Measurements from ENCODE around the gene SHROOM3.

The SHROOM3 gene

GRCh38 chr4:76679691-76680090 is 244.7 kb downstream of the SHROOM3 start:
- H3K9me3 ChIP-seq: no peaks in the 10 kb centered on the region
- H3K4me3 ChIP-seq (ENCODE audit: low read depth, low read length): no peak overlapping the region
- no peaks in the 10 kb centered on the region for H3K27me3 ChIP-seq
- no peak for DNase-seq
- no peaks in the 10 kb centered on the region for H3K36me3 ChIP-seq
- TF ChIP-seq CTCF (IDR thresholded peaks at IDR 0.05; ENCODE audit: low read depth, low read length): no peak
- H3K4me1 ChIP-seq: no peaks in the 10 kb centered on the region

GRCh38 chr4:76680952-76681351 is 245.9 kb downstream of the SHROOM3 start:
- no peak for DNase-seq
- H3K4me1 ChIP-seq: no peaks in the 10 kb centered on the region
- H3K4me3 ChIP-seq (ENCODE audit: low read depth, low read length): no peak overlapping the region
- H3K27me3 ChIP-seq: no peaks in the 10 kb centered on the region
- TF ChIP-seq CTCF (IDR thresholded peaks at IDR 0.05; ENCODE audit: low read depth, low read length): peak; percentile 17; the same call in 1 of the 2 replicates
- H3K9me3 ChIP-seq: no peaks in the 10 kb centered on the region
- H3K36me3 ChIP-seq: no peaks in the 10 kb centered on the region

GRCh38 chr4:76681996-76682395 is 247.0 kb downstream of the SHROOM3 start:
- Histone ChIP-seq H3K36me3 (no peaks in the 10 kb centered on the region), H3K4me3 (ENCODE audit: low read depth, low read length) (no peak overlapping the region), H3K9me3 (no peaks in the 10 kb centered on the region), H3K4me1 (no peaks in the 10 kb centered on the region), H3K27me3 (no peaks in the 10 kb centered on the region)
- DNase-seq: no peak
- no peak for TF ChIP-seq CTCF (IDR thresholded peaks at IDR 0.05; ENCODE audit: low read depth, low read length)

- Histone ChIP-seq H3K9me3 (no peaks in the 10 kb centered on the region), H3K4me1 (peaks cover 1% of the 10 kb centered on the region), H3K27me3 (no peaks in the 10 kb centered on the region), H3K4me3 (ENCODE audit: low read depth, low read length) (no peak overlapping the region), H3K36me3 (no peaks in the 10 kb centered on the region)
- no peak for TF ChIP-seq CTCF (IDR thresholded peaks at IDR 0.05; ENCODE audit: low read depth, low read length)
- DNase-seq: no peak
Observed at GRCh38 chr4:76683144-76683543, 248.1 kb downstream of the SHROOM3 start.

- no peaks in the 10 kb centered on the region for H3K9me3 ChIP-seq
- peak; percentile 52 for DNase-seq
- no peaks in the 10 kb centered on the region for H3K27me3 ChIP-seq
- peaks cover 11% of the 10 kb centered on the region for H3K4me1 ChIP-seq
- no peaks in the 10 kb centered on the region; the same call in 1 of the 2 replicates for H3K36me3 ChIP-seq
- TF ChIP-seq CTCF (IDR thresholded peaks at IDR 0.05; ENCODE audit: low read depth, low read length): no peak
- peak overlapping the region; percentile 68 for H3K4me3 ChIP-seq (ENCODE audit: low read depth, low read length)
Observed at GRCh38 chr4:76687746-76688448, 252.9 kb downstream of the SHROOM3 start.

- Histone ChIP-seq H3K9me3 (no peaks in the 10 kb centered on the region), H3K27me3 (no peaks in the 10 kb centered on the region), H3K4me1 (peaks cover 11% of the 10 kb centered on the region), H3K36me3 (no peaks in the 10 kb centered on the region; the same call in 1 of the 2 replicates), H3K4me3 (ENCODE audit: low read depth, low read length) (peak overlapping the region; percentile 68)
- DNase-seq: no peak
- TF ChIP-seq CTCF (IDR thresholded peaks at IDR 0.05; ENCODE audit: low read depth, low read length): no peak
Observed at GRCh38 chr4:76688619-76689144, 253.7 kb downstream of the SHROOM3 start.

Data from BE2C (cell line).